ENCODE results near the gene ZCCHC17.

GRCh38 chr1:31378001-31378400, 81.2 kb downstream of the ZCCHC17 start:
- no peak for TF ChIP-seq CTCF (conservative IDR thresholded peaks at IDR 0.05 in 1 of 2, IDR thresholded peaks at IDR 0.05 in 1 of 2; ENCODE audit: extremely low read depth in 1 of 2, insufficient read depth in 1 of 2, low read depth in 1 of 2, low read length in 2 of 2)
- TF ChIP-seq EZH2 (IDR thresholded peaks at IDR 0.05; ENCODE audit: borderline replicate concordance, low read length), result no peak

All from mammary epithelial cell (primary cell).